OCI-LY7 (cell line): ENCODE data around the gene CPNE5. TPM values are rescaled to one million over a fixed set of nuclear protein-coding genes. Genes with fewer than 3 reads are reported as not detected.

Source experiments
- BruUV-seq: library from RNA; stranded (reverse); fragments of 400-500 nt; replicated peaks from 2 replicates; lab custom pipeline; 2021; lab: Mats Ljungman, UMichigan
- CTCF ChIA-PET: fragments of 300-600 bp; sonication (Branson Sonifier 250); formaldehyde crosslinking; loops from one replicate; lab custom pipeline; 2022; ENCODE audit warnings: antibody characterized with exemption; ENCODE audit not compliant: unreplicated experiment; lab: Charles Lee
- POLR2A ChIA-PET: fragments of 300-600 bp; sonication (Branson Sonifier 250); formaldehyde crosslinking; loops from one replicate; lab custom pipeline; 2022; ENCODE audit warnings: antibody characterized with exemption; lab: Charles Lee
- DNase-seq: peaks from one replicate; pipeline ENCODE4 v3.0.0-alpha.2; 2015; ENCODE audit warnings: low spot score
- H2AFZ ChIP-seq: fragments of 200-600 bp; sonication (generic), shearing (Covaris generic); 2 replicates; pipeline ENCODE4 v1.6.1; 2014; ENCODE audit warnings: mild to moderate bottlenecking, antibody characterized with exemption, low read length, moderate library complexity
- H3K27ac ChIP-seq: fragments of 200-600 bp; sonication (generic); 2 replicates; pipeline ENCODE4 v1.5.1; 2014; ENCODE audit warnings: mixed run types, low read depth, mild to moderate bottlenecking, moderate library complexity, low read length, inconsistent platforms; ENCODE audit not compliant: poor library complexity, severe bottlenecking
- H3K36me3 ChIP-seq: fragments of 200-600 bp; sonication (generic); 2 replicates; pipeline ENCODE4 v1.6.1; 2014; ENCODE audit warnings: mild to moderate bottlenecking, antibody characterized with exemption, low read length, moderate library complexity, mixed read lengths; ENCODE audit not compliant: insufficient read depth
- H3K4me1 ChIP-seq: fragments of 200-600 bp; sonication (generic); 2 replicates; pipeline ENCODE4 v1.5.1; 2014; ENCODE audit warnings: mild to moderate bottlenecking, low read length; ENCODE audit not compliant: insufficient read depth, poor library complexity, severe bottlenecking
- H3K4me2 ChIP-seq: fragments of 200-600 bp; sonication (generic); 2 replicates; pipeline ENCODE4 v1.6.1; 2014; ENCODE audit warnings: mild to moderate bottlenecking, low read length
- H3K4me3 ChIP-seq: fragments of 200-600 bp; sonication (generic); 2 replicates; pipeline ENCODE4 v1.5.1; 2014; ENCODE audit warnings: mild to moderate bottlenecking, low read depth, low read length; ENCODE audit not compliant: poor library complexity, severe bottlenecking
- H3K79me2 ChIP-seq: fragments of 200-600 bp; sonication (generic); 2 replicates; pipeline ENCODE4 v1.6.1; 2016; ENCODE audit warnings: low read depth, mild to moderate bottlenecking, low read length, moderate library complexity, mixed read lengths; ENCODE audit not compliant: insufficient read depth
- H3K9me2 ChIP-seq: fragments of 200-600 bp; sonication (generic); 2 replicates; pipeline ENCODE4 v1.6.1; 2016; ENCODE audit warnings: mild to moderate bottlenecking, low read length, mixed read lengths; ENCODE audit not compliant: insufficient read depth
- H3K9me3 ChIP-seq: fragments of 200-600 bp; sonication (generic); 2 replicates; pipeline ENCODE4 v1.6.1; 2014; ENCODE audit warnings: mild to moderate bottlenecking, mixed run types, low read length, mixed read lengths
- H4K20me1 ChIP-seq: fragments of 200-600 bp; sonication (generic); 2 replicates; pipeline ENCODE4 v1.6.1; 2014; ENCODE audit warnings: mild to moderate bottlenecking, antibody characterized with exemption, low read length, moderate library complexity, mixed read lengths; ENCODE audit not compliant: insufficient read depth
- EZH2phosphoT487 ChIP-seq: fragments of 200-600 bp; sonication (generic); IDR thresholded peaks from 2 replicates; pipeline ENCODE4 v1.6.1; 2018; ENCODE audit warnings: low read depth, borderline replicate concordance, mild to moderate bottlenecking, mixed run types, antibody characterized with exemption, low read length, moderate library complexity, mixed read lengths
- intact Hi-C: fragments of 100-400 bp; cut with micrococcal nuclease; formaldehyde crosslinking; loops from one replicate; pipeline ENCODE4 v1.10.0; 2022; ENCODE audit not compliant: unreplicated experiment
- total RNA-seq, 2 experiments: library from RNA; depleted of rRNA in 1 of 2; stranded (reverse); fragments of >200 nt in 1 of 2; shearing (Covaris generic) in 1 of 2; gene quantifications; 2 replicates each; pipeline ENCODE4 v1.2.3, GENCODE V29; 2014 to 2022
- TF ChIP-seq, protein P1 (sequence below): fragments of 200-600 bp; sonication (generic); conservative IDR thresholded peaks from 2 replicates; pipeline ENCODE4 v1.5.1; 2014; ENCODE audit warnings: mild to moderate bottlenecking, antibody characterized with exemption, low read length, moderate library complexity, mixed read lengths

CPNE5 gene
- total RNA-seq, 2 experiments from 2014 or later, result 37.7 to 89.8 TPM

DNA sequence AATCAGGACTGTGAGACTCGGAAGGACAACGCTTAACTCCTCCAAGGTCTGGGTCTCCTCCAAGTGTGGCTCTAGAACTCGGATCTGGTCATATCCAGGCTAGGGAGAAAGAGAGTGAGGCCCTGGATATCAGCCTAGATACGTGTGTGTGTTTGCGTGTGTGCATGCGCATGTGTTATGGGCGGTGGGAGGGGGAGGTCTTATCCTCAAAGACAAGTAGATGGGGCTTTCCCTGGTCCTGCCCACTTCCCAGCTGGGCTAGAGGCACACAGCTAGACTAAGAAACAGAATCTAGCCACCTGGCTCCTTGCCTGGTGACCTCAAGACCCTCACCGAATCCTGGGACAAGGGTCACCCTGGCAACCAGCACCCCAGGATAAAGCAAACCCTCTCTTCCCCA, 13.2 kb downstream of the CPNE5 start:
- TF ChIP-seq, protein P1, sequence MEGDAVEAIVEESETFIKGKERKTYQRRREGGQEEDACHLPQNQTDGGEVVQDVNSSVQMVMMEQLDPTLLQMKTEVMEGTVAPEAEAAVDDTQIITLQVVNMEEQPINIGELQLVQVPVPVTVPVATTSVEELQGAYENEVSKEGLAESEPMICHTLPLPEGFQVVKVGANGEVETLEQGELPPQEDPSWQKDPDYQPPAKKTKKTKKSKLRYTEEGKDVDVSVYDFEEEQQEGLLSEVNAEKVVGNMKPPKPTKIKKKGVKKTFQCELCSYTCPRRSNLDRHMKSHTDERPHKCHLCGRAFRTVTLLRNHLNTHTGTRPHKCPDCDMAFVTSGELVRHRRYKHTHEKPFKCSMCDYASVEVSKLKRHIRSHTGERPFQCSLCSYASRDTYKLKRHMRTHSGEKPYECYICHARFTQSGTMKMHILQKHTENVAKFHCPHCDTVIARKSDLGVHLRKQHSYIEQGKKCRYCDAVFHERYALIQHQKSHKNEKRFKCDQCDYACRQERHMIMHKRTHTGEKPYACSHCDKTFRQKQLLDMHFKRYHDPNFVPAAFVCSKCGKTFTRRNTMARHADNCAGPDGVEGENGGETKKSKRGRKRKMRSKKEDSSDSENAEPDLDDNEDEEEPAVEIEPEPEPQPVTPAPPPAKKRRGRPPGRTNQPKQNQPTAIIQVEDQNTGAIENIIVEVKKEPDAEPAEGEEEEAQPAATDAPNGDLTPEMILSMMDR, result no peak
- no peak for TF ChIP-seq EZH2phosphoT487
- POLR2A ChIA-PET, result no interaction called here

DNA sequence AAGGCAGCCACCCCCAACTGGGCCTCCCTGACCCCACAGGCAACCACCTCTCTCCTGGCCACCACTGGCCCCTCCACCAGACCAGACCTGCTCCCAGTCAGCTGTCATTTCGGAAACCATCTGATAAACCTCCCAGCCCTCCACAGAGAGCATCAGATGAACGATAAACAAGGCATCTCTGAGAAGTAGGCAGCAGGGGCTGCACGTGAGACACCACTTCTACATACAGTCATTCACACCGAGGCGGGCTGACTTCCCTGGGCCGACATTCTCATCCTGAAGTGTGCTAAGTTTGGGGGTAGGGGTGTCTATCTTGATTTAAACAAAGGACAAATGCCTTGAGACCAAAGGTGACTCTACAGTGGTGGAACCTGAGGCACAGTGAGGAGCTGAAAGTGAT, 13.8 kb downstream of the CPNE5 start:
- Histone ChIP-seq H3K4me1 (no peaks in the 10 kb centered on the region), H4K20me1 (no peaks in the 10 kb centered on the region), H3K36me3 (no peaks in the 10 kb centered on the region), H3K27ac (no peak overlapping the region), H3K9me2 (no peaks in the 10 kb centered on the region), H3K4me2 (no peak overlapping the region), H3K4me3 (no peak overlapping the region), H2AFZ (no peak overlapping the region), H3K79me2 (no peaks in the 10 kb centered on the region), H3K9me3 (no peaks in the 10 kb centered on the region)
- DNase-seq, result no peak
- ChIA-PET CTCF (no interaction called here), POLR2A (no interaction called here)
- TF ChIP-seq, protein P1, result no peak
- no peak for TF ChIP-seq EZH2phosphoT487
- intact Hi-C loops, result no loop called here
- no TSS peak for BruUV-seq

More for the DNA sequence above, 13.2 kb downstream of the CPNE5 start:
- no peak for DNase-seq
- H3K9me3 ChIP-seq, result no peaks in the 10 kb centered on the region
- H3K4me3 ChIP-seq, result no peak overlapping the region
- no peak overlapping the region for H3K27ac ChIP-seq
- H4K20me1 ChIP-seq, result no peaks in the 10 kb centered on the region
- no peaks in the 10 kb centered on the region for H3K9me2 ChIP-seq
- H3K79me2 ChIP-seq, result no peaks in the 10 kb centered on the region
- no peaks in the 10 kb centered on the region for H3K4me1 ChIP-seq
- intact Hi-C loops, result no loop called here
- H3K4me2 ChIP-seq, result no peak overlapping the region
- CTCF ChIA-PET, result no interaction called here
- H2AFZ ChIP-seq, result no peak overlapping the region
- no TSS peak for BruUV-seq
- H3K36me3 ChIP-seq, result no peaks in the 10 kb centered on the region

DNA sequence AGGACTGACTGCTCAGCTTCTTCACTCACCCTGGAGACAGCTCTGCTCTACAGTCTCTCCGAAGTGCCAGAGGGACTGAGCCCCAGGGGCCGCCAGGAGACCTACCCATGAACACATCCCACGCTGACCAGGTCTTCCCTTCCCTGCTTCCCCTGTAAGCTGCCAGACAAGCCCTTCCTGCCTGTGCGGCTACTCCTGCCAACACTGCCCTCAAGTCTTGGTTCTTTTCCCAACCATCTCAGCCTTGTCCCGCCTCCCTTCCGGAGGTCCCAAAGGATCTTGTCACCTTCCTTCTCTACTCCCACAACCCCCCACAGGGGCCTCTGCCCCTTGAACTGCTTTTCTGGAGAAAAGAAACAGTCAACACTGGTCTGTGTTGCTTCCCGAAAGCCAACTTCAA, 15.0 kb downstream of the CPNE5 start:
- no peaks in the 10 kb centered on the region for H3K9me2 ChIP-seq
- H3K36me3 ChIP-seq, result no peaks in the 10 kb centered on the region
- TF ChIP-seq, protein P1, result no peak
- no peak for TF ChIP-seq EZH2phosphoT487
- H4K20me1 ChIP-seq, result no peaks in the 10 kb centered on the region
- H3K4me3 ChIP-seq, result no peak overlapping the region
- H2AFZ ChIP-seq, result no peak overlapping the region
- H3K27ac ChIP-seq, result no peak overlapping the region
- no TSS peak for BruUV-seq
- no peaks in the 10 kb centered on the region for H3K9me3 ChIP-seq
- CTCF ChIA-PET, result no interaction called here
- no peak overlapping the region for H3K4me2 ChIP-seq
- H3K79me2 ChIP-seq, result no peaks in the 10 kb centered on the region
- H3K4me1 ChIP-seq, result no peaks in the 10 kb centered on the region
- POLR2A ChIA-PET, result no interaction called here
- DNase-seq, result no peak
- intact Hi-C loops, result no loop called here
